Upper lobe of left lung (tissue), 4 donors: ENCODE results near the gene CEP152.

Source experiments
- CTCF ChIP-seq, 6 experiments: fragments of 450-650 bp in 4 of 6; fragments of 200-600 bp in 2 of 6; sonication (generic) in 2 of 6; IDR thresholded peaks; one replicate each; pipeline ENCODE4 v1.5.1; 2016 to 2019; ENCODE audit warnings: antibody characterized with exemption in 6 of 6
- EP300 ChIP-seq, 4 donors: sonication (generic); formaldehyde crosslinking; IDR thresholded peaks; one replicate each; pipeline ENCODE4 v1.5.1; 2017; ENCODE audit warnings: antibody characterized with exemption in 4 of 4, control low read depth in 2 of 4

GRCh38 chr15:48703544-48703943 lies 107.3 kb downstream of the CEP152 start:
- TF ChIP-seq EP300 (IDR thresholded peaks at IDR 0.05) (no peak), CTCF (IDR thresholded peaks at IDR 0.05) (no peak)
